GM12878 (cell line): ENCODE data around the gene TMED1. TPM values are rescaled to one million over a fixed set of nuclear protein-coding genes. Genes with fewer than 3 reads are reported as not detected.

Experiments
- ATAC-seq: fragments of 200-7000 bp; cut with Tn5 transposase; 3 replicates; pipeline ENCODE4 v1.9.1; 2020; ENCODE audit warnings: mild to moderate bottlenecking, moderate library complexity
- BruUV-seq: library from RNA; stranded (reverse); fragments of 400-500 nt; replicated peaks from 2 replicates; lab custom pipeline; 2021; lab: Mats Ljungman, UMichigan
- CTCF ChIA-PET: fragments of 300-600 bp; sonication (Branson Sonifier 250); formaldehyde crosslinking; extraction: SDS; loops from one replicate; lab custom pipeline; 2021; ENCODE audit warnings: inconsistent platforms; lab: Yijun Ruan, JAX
- POLR2A ChIA-PET: fragments of 350-600 bp; formaldehyde crosslinking; extraction: SDS; loops from one replicate; lab custom pipeline; 2021; ENCODE audit warnings: inconsistent platforms; lab: Charles Lee
- RAD21 ChIA-PET: fragments of 300-600 bp; sonication (Branson Sonifier 250); formaldehyde crosslinking; loops from one replicate; lab custom pipeline; 2023; ENCODE audit warnings: antibody characterized with exemption; ENCODE audit not compliant: unreplicated experiment; lab: Charles Lee
- SMC1A ChIA-PET: fragments of 300-600 bp; sonication (Branson Sonifier 250); formaldehyde crosslinking; loops from one replicate; lab custom pipeline; 2023; ENCODE audit not compliant: unreplicated experiment, uncharacterized antibody; lab: Charles Lee
- DNase-seq: peaks from one replicate; pipeline ENCODE4 v3.0.0-alpha.2; 2011; ENCODE audit warnings: low read depth, low spot score
- FAIRE-seq: peaks from 3 replicates; lab custom pipeline; 2011; peaks lifted over from hg19 to GRCh38; lab: Jason Lieb, UNC
- H2AFZ ChIP-seq: 2 replicates; pipeline ENCODE4 v1.6.0; 2011; ENCODE audit warnings: low read depth, low read length, control low read depth; ENCODE audit not compliant: control insufficient read depth
- H3K27ac ChIP-seq: 2 replicates; pipeline ENCODE4 v1.5.1; 2011; ENCODE audit warnings: control low read depth; ENCODE audit not compliant: control insufficient read depth, insufficient read depth
- H3K27me3 ChIP-seq, 2 experiments: replicated peaks in 1 of 2; 2 replicates each; pipeline versions ENCODE4 v1.6.0 to v1.6.1; 2011; ENCODE audit warnings: low read length in 1 of 2; ENCODE audit not compliant: control insufficient read depth in 2 of 2, insufficient read depth in 2 of 2
- H3K36me3 ChIP-seq, 2 experiments: 2 replicates each; pipeline ENCODE4 v1.5.1; 2011; ENCODE audit warnings: low read length in 1 of 2; ENCODE audit not compliant: control insufficient read depth in 2 of 2, insufficient read depth in 2 of 2
- H3K4me1 ChIP-seq: 2 replicates; pipeline ENCODE4 v1.6.1; 2011; ENCODE audit warnings: mild to moderate bottlenecking, low read length, moderate library complexity, mixed read lengths; ENCODE audit not compliant: control insufficient read depth, insufficient read depth
- H3K4me2 ChIP-seq: 2 replicates; pipeline ENCODE4 v1.6.0; 2011; ENCODE audit warnings: control low read depth; ENCODE audit not compliant: control insufficient read depth, insufficient read depth
- H3K4me3 ChIP-seq: fragments of 200-600 bp; sonication (generic); 2 replicates; pipeline ENCODE4 v1.5.1; 2016
- H3K79me2 ChIP-seq: 2 replicates; pipeline ENCODE4 v1.6.0; 2011; ENCODE audit warnings: low read length; ENCODE audit not compliant: control insufficient read depth, insufficient read depth
- H3K9ac ChIP-seq: 2 replicates; pipeline ENCODE4 v1.8.0; 2011; ENCODE audit warnings: low read length, control low read depth, mixed read lengths; ENCODE audit not compliant: control insufficient read depth, insufficient read depth
- H3K9me3 ChIP-seq: replicated peaks from 3 replicates; pipeline ENCODE4 v1.5.1; 2011; ENCODE audit warnings: mild to moderate bottlenecking, low read length; ENCODE audit not compliant: control insufficient read depth, insufficient read depth
- H4K20me1 ChIP-seq: 2 replicates; pipeline ENCODE4 v1.6.0; 2011; ENCODE audit not compliant: control insufficient read depth, insufficient read depth
- CBX5 ChIP-seq: sonication (generic); IDR thresholded peaks from 2 replicates; pipeline ENCODE4 v1.6.1; 2016; ENCODE audit warnings: low read depth, moderate library complexity, mild to moderate bottlenecking, inconsistent platforms
- CHD1 ChIP-seq: IDR thresholded peaks from 2 replicates; pipeline ENCODE4 v1.6.1; 2012; ENCODE audit warnings: low read depth, low read length, improper control_type of control experiment
- CHD2 ChIP-seq: IDR thresholded peaks from 2 replicates; pipeline ENCODE4 v1.6.1; 2011; ENCODE audit warnings: low read depth, low read length, improper control_type of control experiment, borderline replicate concordance
- ZNF24 ChIP-seq: fragments of 450-650 bp; IDR thresholded peaks from 2 replicates; pipeline ENCODE4 v1.6.1; 2017; ENCODE audit warnings: antibody characterized with exemption, mild to moderate bottlenecking
- WGBS: methylation state at CpG from one replicate; pipeline ENCODE4 v1.1.6; 2016; ENCODE audit warnings: low lambda C conversion rate; ENCODE audit not compliant: insufficient replicate concordance, insufficient coverage; ENCODE audit errors: missing lambda C conversion rate; 5-methylcytosine and 5-hydroxymethylcytosine counted together
- in situ Hi-C: fragments of 300-500 bp; cut with MboI; formaldehyde crosslinking; loops from 9 replicates; pipeline ENCODE4 v1.14.3; 2018; ENCODE audit warnings: mixed read lengths
- intact Hi-C: fragments of 100-400 bp; cut with micrococcal nuclease; formaldehyde crosslinking; loops from one replicate; pipeline ENCODE4 v1.14.2; 2022; ENCODE audit not compliant: unreplicated experiment
- polyA plus RNA-seq, 11 experiments: library from polyadenylated mRNA; depleted of rRNA in 4 of 11; unstranded in 6 of 11; stranded (reverse) in 5 of 11; fragments of >200 nt; fragmentation: Nextera tagmentation in 4 of 11; fragmentation: Illumina TruSeq in 1 of 11; extraction: Ambion mirVana in 4 of 11; extraction: Trizol in 1 of 11; gene quantifications; 1 replicate in 1 of 11; 2 replicates in 10 of 11; pipeline versions ENCODE4 v1.2.1 to v1.2.3, GENCODE V29; 2011 to 2016; ENCODE audit warnings: inconsistent platforms in 2 of 11, missing spikeins in 2 of 11, low read depth in 1 of 11
- total RNA-seq, 4 experiments: library from RNA; depleted of rRNA in 3 of 4; stranded (reverse); fragments of >200 nt in 3 of 4; fragmentation: Illumina TruSeq in 1 of 4; extraction: Trizol in 1 of 4; gene quantifications; 2 replicates each; pipeline versions ENCODE4 v1.2.1 to v1.2.3, GENCODE V29; 2013 to 2021
- TF ChIP-seq, protein P1 (sequence below): IDR thresholded peaks from 2 replicates; pipeline ENCODE4 v1.6.1; 2011; ENCODE audit warnings: mild to moderate bottlenecking, low read depth, low read length, moderate library complexity; ENCODE audit not compliant: insufficient replicate concordance
- TF ChIP-seq, protein P2 (sequence below): fragments of 450-650 bp; conservative IDR thresholded peaks from 2 replicates; pipeline ENCODE4 v1.6.1; 2017; ENCODE audit warnings: mild to moderate bottlenecking, moderate library complexity
- TF ChIP-seq, protein P3 (sequence below): fragments of 450-650 bp; formaldehyde crosslinking; IDR thresholded peaks from 2 replicates; pipeline ENCODE4 v1.4.0; 2020; ENCODE audit warnings: mild to moderate bottlenecking, moderate library complexity
- TF ChIP-seq, protein P4 (sequence below): IDR thresholded peaks from 2 replicates; pipeline ENCODE4 v1.6.1; 2012; ENCODE audit warnings: low read length, inconsistent platforms

Gene TMED1
- total and polyA plus RNA-seq, 10 of the 15 experiments (the other 5 are each of a cell fraction or from before 2014, with no cell fraction given): 0.60 to 23.1 (median 12.3) TPM

- no peak overlapping the region for H3K9ac ChIP-seq
- intact Hi-C loops: no loop called here
- ChIA-PET CTCF (interaction anchor here (1.0 to 5.4 kb wide), 10 partner anchors 9 to 155 kb away, joined by 3 to 42 read pairs (median 5); partner anchors contain the start of genes DNM2, QTRT1 and TMED1), SMC1A (interaction anchor here (1.2 to 2.3 kb wide), 3 partner anchors 8 to 137 kb away, joined by 3 to 10 read pairs (median 4); partner anchors contain the start of gene DNM2), RAD21 (interaction anchor here (0.8 to 2.2 kb wide), 5 partner anchors 8 to 138 kb away, joined by 3 to 9 read pairs (median 7); partner anchors contain the start of gene DNM2), POLR2A (interaction anchor here (0.5 to 1.6 kb wide), 6 partner anchors 10 to 214 kb away, joined by 3 to 11 read pairs (median 4); partner anchors contain the start of gene DNM2)
- no peaks in the 10 kb centered on the region for H3K36me3 ChIP-seq
- no peak overlapping the region for H2AFZ ChIP-seq
- H3K9me3 ChIP-seq: no peaks in the 10 kb centered on the region
- ATAC-seq: no peak
- 44% methylated on average over 7 of the region's 7 CpGs for WGBS
- FAIRE-seq: no peak
- BruUV-seq: no TSS peak
- no peak overlapping the region for H3K27ac ChIP-seq
- no peak for DNase-seq
- H3K4me3 ChIP-seq: no peak overlapping the region
- no peaks in the 10 kb centered on the region for H3K27me3 ChIP-seq
- H3K79me2 ChIP-seq: no peaks in the 10 kb centered on the region
- no peak overlapping the region for H3K4me2 ChIP-seq
- no peaks in the 10 kb centered on the region for H3K4me1 ChIP-seq
- in situ Hi-C loops: no loop called here
- no peaks in the 10 kb centered on the region for H4K20me1 ChIP-seq
- TF ChIP-seq, protein P1, sequence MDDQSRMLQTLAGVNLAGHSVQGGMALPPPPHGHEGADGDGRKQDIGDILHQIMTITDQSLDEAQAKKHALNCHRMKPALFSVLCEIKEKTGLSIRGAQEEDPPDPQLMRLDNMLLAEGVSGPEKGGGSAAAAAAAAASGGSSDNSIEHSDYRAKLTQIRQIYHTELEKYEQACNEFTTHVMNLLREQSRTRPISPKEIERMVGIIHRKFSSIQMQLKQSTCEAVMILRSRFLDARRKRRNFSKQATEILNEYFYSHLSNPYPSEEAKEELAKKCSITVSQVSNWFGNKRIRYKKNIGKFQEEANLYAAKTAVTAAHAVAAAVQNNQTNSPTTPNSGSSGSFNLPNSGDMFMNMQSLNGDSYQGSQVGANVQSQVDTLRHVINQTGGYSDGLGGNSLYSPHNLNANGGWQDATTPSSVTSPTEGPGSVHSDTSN: no peak
- TF ChIP-seq, protein P2, sequence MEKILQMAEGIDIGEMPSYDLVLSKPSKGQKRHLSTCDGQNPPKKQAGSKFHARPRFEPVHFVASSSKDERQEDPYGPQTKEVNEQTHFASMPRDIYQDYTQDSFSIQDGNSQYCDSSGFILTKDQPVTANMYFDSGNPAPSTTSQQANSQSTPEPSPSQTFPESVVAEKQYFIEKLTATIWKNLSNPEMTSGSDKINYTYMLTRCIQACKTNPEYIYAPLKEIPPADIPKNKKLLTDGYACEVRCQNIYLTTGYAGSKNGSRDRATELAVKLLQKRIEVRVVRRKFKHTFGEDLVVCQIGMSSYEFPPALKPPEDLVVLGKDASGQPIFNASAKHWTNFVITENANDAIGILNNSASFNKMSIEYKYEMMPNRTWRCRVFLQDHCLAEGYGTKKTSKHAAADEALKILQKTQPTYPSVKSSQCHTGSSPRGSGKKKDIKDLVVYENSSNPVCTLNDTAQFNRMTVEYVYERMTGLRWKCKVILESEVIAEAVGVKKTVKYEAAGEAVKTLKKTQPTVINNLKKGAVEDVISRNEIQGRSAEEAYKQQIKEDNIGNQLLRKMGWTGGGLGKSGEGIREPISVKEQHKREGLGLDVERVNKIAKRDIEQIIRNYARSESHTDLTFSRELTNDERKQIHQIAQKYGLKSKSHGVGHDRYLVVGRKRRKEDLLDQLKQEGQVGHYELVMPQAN: no peak
- TF ChIP-seq CBX5 (no peak), CHD2 (no peak), ZNF24 (no peak), CHD1 (no peak)
- TF ChIP-seq, protein P3, sequence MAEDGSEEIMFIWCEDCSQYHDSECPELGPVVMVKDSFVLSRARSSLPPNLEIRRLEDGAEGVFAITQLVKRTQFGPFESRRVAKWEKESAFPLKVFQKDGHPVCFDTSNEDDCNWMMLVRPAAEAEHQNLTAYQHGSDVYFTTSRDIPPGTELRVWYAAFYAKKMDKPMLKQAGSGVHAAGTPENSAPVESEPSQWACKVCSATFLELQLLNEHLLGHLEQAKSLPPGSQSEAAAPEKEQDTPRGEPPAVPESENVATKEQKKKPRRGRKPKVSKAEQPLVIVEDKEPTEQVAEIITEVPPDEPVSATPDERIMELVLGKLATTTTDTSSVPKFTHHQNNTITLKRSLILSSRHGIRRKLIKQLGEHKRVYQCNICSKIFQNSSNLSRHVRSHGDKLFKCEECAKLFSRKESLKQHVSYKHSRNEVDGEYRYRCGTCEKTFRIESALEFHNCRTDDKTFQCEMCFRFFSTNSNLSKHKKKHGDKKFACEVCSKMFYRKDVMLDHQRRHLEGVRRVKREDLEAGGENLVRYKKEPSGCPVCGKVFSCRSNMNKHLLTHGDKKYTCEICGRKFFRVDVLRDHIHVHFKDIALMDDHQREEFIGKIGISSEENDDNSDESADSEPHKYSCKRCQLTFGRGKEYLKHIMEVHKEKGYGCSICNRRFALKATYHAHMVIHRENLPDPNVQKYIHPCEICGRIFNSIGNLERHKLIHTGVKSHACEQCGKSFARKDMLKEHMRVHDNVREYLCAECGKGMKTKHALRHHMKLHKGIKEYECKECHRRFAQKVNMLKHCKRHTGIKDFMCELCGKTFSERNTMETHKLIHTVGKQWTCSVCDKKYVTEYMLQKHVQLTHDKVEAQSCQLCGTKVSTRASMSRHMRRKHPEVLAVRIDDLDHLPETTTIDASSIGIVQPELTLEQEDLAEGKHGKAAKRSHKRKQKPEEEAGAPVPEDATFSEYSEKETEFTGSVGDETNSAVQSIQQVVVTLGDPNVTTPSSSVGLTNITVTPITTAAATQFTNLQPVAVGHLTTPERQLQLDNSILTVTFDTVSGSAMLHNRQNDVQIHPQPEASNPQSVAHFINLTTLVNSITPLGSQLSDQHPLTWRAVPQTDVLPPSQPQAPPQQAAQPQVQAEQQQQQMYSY: no peak
- TF ChIP-seq, protein P4, sequence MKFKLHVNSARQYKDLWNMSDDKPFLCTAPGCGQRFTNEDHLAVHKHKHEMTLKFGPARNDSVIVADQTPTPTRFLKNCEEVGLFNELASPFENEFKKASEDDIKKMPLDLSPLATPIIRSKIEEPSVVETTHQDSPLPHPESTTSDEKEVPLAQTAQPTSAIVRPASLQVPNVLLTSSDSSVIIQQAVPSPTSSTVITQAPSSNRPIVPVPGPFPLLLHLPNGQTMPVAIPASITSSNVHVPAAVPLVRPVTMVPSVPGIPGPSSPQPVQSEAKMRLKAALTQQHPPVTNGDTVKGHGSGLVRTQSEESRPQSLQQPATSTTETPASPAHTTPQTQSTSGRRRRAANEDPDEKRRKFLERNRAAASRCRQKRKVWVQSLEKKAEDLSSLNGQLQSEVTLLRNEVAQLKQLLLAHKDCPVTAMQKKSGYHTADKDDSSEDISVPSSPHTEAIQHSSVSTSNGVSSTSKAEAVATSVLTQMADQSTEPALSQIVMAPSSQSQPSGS: no peak
Observed at GRCh38 chr19:10854350-10855089, 18.5 kb upstream of the TMED1 start.
